Ascending aorta (tissue), 2 donors: Measurements from ENCODE around the gene RMRP. TPM values are rescaled to one million over a fixed set of nuclear protein-coding genes. Genes with fewer than 3 reads are reported as not detected.

ENCODE experiments used
- DNase-seq, 2 donors: peaks; one replicate each; pipeline ENCODE4 v3.0.0-alpha.2; 2019; ENCODE audit warnings: low spot score in 2 of 2
- H3K27ac ChIP-seq, 2 donors: fragments of 200-600 bp; sonication (generic); one replicate each; pipeline ENCODE4 v1.5.1; 2016 to 2017; ENCODE audit warnings: mild to moderate bottlenecking in 1 of 2
- H3K27me3 ChIP-seq: fragments of 200-600 bp; sonication (generic); one replicate; pipeline ENCODE4 v1.5.1; 2017
- H3K36me3 ChIP-seq, 2 donors: fragments of 200-600 bp; sonication (generic); one replicate each; pipeline ENCODE4 v1.5.1; 2016
- H3K4me1 ChIP-seq, 2 donors: fragments of 200-600 bp; sonication (generic); one replicate each; pipeline ENCODE4 v1.5.1; 2016 to 2017; ENCODE audit warnings: mild to moderate bottlenecking in 1 of 2
- H3K4me3 ChIP-seq, 2 donors: fragments of 200-600 bp; sonication (generic); one replicate each; pipeline ENCODE4 v1.5.1; 2016 to 2017; ENCODE audit warnings: mild to moderate bottlenecking in 1 of 2
- H3K9me3 ChIP-seq, 2 donors: fragments of 200-600 bp; sonication (generic); one replicate each; pipeline ENCODE4 v1.5.1; 2016
- CTCF ChIP-seq, 3 experiments: fragments of 200-600 bp in 2 of 3; fragments of 450-650 bp in 1 of 3; sonication (generic) in 2 of 3; IDR thresholded peaks; one replicate each; pipeline ENCODE4 v1.5.1; 2016 to 2019; ENCODE audit warnings: antibody characterized with exemption in 3 of 3, mild to moderate bottlenecking in 1 of 3, moderate library complexity in 1 of 3
- intact Hi-C: fragments of 100-400 bp; cut with DNase I; formaldehyde crosslinking; loops from one replicate; pipeline ENCODE4 v1.15.1; 2023
- total RNA-seq: library from RNA; depleted of rRNA; stranded (reverse); fragments of >200 nt; gene quantifications from one replicate; pipeline ENCODE4 v1.1.0, GENCODE V29; 2016

The RMRP gene
- total RNA-seq, 1 donor from 2014 or later = 17,070 TPM

- Histone ChIP-seq H3K27ac (peak overlapping the region in 1 of 2 donors; percentile 29), H3K27me3 (no peaks in the 10 kb centered on the region), H3K9me3 (no peaks in the 10 kb centered on the region), H3K4me3 (no peak overlapping the region), H3K4me1 (peaks cover 11 to 12% of the 10 kb centered on the region in 2 donors), H3K36me3 (peaks cover 23 to 28% of the 10 kb centered on the region in 2 donors)
- intact Hi-C loops = loop anchor here (5.0 kb wide), 1 partner anchor 138 kb away; the partner anchor contains the start of genes GBA2 and RGP1
- TF ChIP-seq CTCF (IDR thresholded peaks at IDR 0.05) = no peak
- no peak for DNase-seq
Observed at GRCh38 chr9:35609820-35610163, 48.0 kb downstream of the RMRP start.

GRCh38 chr9:35609001-35609819, 48.6 kb downstream of the RMRP start:
- H3K4me1 ChIP-seq = peaks cover 11 to 12% of the 10 kb centered on the region in 2 donors
- no peak for DNase-seq
- intact Hi-C loops = loop anchor here (5.0 kb wide), 1 partner anchor 138 kb away; the partner anchor contains the start of genes GBA2 and RGP1
- no peak for TF ChIP-seq CTCF (IDR thresholded peaks at IDR 0.05)
- no peaks in the 10 kb centered on the region for H3K9me3 ChIP-seq
- H3K27ac ChIP-seq = peak overlapping the region in 1 of 2 donors; percentile 29
- no peaks in the 10 kb centered on the region for H3K27me3 ChIP-seq
- no peak overlapping the region for H3K4me3 ChIP-seq
- peaks cover 23 to 28% of the 10 kb centered on the region in 2 donors for H3K36me3 ChIP-seq

GRCh38 chr9:35608221-35608620, 49.6 kb downstream of the RMRP start:
- H3K27ac ChIP-seq = no peak overlapping the region
- H3K4me3 ChIP-seq = no peak overlapping the region
- no peaks in the 10 kb centered on the region for H3K9me3 ChIP-seq
- H3K4me1 ChIP-seq = peaks cover 11 to 14% of the 10 kb centered on the region in 2 donors
- TF ChIP-seq CTCF (IDR thresholded peaks at IDR 0.05) = no peak
- H3K27me3 ChIP-seq = no peaks in the 10 kb centered on the region
- peaks cover 23 to 28% of the 10 kb centered on the region in 2 donors for H3K36me3 ChIP-seq
- DNase-seq = no peak
- intact Hi-C loops = loop anchor here (5.0 kb wide), 1 partner anchor 139 kb away; the partner anchor contains the start of genes GBA2 and RGP1

Other genes starting within 250 kb of the RMRP start
- 116 TPM for gene RUSC2, start 167.9 kb downstream of the RMRP start, total RNA-seq
- gene TESK1, start 52.8 kb downstream of the RMRP start, total RNA-seq = 70.2 TPM
- not detected for gene CD72, start 39.6 kb downstream of the RMRP start, total RNA-seq
- not detected for gene SIT1, start 7.1 kb downstream of the RMRP start, total RNA-seq
- 67.6 TPM for gene CCDC107, start 273 bp upstream of the RMRP start, total RNA-seq
- 1.1 TPM for gene ARHGEF39, start 7.2 kb upstream of the RMRP start, total RNA-seq
- gene CA9, start 15.9 kb upstream of the RMRP start, total RNA-seq = 3.9 TPM
- gene TPM2, start 31.9 kb upstream of the RMRP start, total RNA-seq = 1,923 TPM
- 735 TPM for gene TLN1, start 74.2 kb upstream of the RMRP start, total RNA-seq
- 48.3 TPM for gene CREB3, start 74.6 kb upstream of the RMRP start, total RNA-seq
- gene GBA2, start 91.2 kb upstream of the RMRP start, total RNA-seq = 40.7 TPM
- gene RGP1, start 91.3 kb upstream of the RMRP start, total RNA-seq = 24.8 TPM
- gene MSMP, start 96.3 kb upstream of the RMRP start, total RNA-seq = not detected
- 7.3 TPM for gene NPR2, start 133.6 kb upstream of the RMRP start, total RNA-seq
- gene SPAG8, start 154.2 kb upstream of the RMRP start, total RNA-seq = not detected
- gene HINT2, start 157.0 kb upstream of the RMRP start, total RNA-seq = 21.6 TPM
- not detected for gene FAM221B, start 170.7 kb upstream of the RMRP start, total RNA-seq
- 37.3 TPM for gene TMEM8B, start 171.2 kb upstream of the RMRP start, total RNA-seq
- gene OR13J1, start 212.4 kb upstream of the RMRP start, total RNA-seq = not detected
- gene HRCT1, start 248.2 kb upstream of the RMRP start, total RNA-seq = 32.7 TPM